Activated T-helper 2 cell treated with anti-CD3 and anti-CD28 coated beads, Interferon-gamma antibody, Interleukin-2, Interleukin-4, amounts not matched to agents 10 μg/mL and 5 μg/mL and 100 μg/mL, durations not matched to agents 14 hours and 24 hours and 36 hours (primary cell): ENCODE measurements around the gene OR1S2. TPM values are rescaled to one million over a fixed set of nuclear protein-coding genes. Genes with fewer than 3 reads are reported as not detected.

Experiments
- DNase-seq: peaks from one replicate; pipeline ENCODE4 v3.0.0; 2021; ENCODE audit warnings: low spot score
- H3K27ac Mint-ChIP-seq: one replicate; pipeline ENCODE4 v1.8.0; 2021; ENCODE audit warnings: mixed read lengths
- H3K27me3 Mint-ChIP-seq: one replicate; pipeline ENCODE4 v1.8.0; 2021; ENCODE audit warnings: low read depth, mixed read lengths
- H3K36me3 Mint-ChIP-seq: one replicate; pipeline ENCODE4 v1.8.0; 2021; ENCODE audit warnings: low read depth, mixed read lengths
- H3K4me1 Mint-ChIP-seq: one replicate; pipeline ENCODE4 v1.8.0; 2021; ENCODE audit warnings: low read depth, mixed read lengths
- H3K4me3 Mint-ChIP-seq: one replicate; pipeline ENCODE4 v1.8.0; 2021; ENCODE audit warnings: low read depth, mild to moderate bottlenecking, moderate library complexity, mixed read lengths
- H3K9me3 Mint-ChIP-seq: one replicate; pipeline ENCODE4 v1.8.0; 2021; ENCODE audit warnings: mixed read lengths
- intact Hi-C: fragments of 100-400 bp; cut with micrococcal nuclease; formaldehyde crosslinking; loops from one replicate; pipeline ENCODE4 v1.15.1; 2023
- total RNA-seq: library from RNA; stranded (reverse); gene quantifications from 2 replicates; pipeline ENCODE4 v1.2.3, GENCODE V29; 2022

Gene OR1S2
- total RNA-seq, 1 donor from 2014 or later: not detected

- no peaks in the 10 kb centered on the region for H3K4me1 Mint-ChIP-seq
- no peak for DNase-seq
- no peaks in the 10 kb centered on the region for H3K36me3 Mint-ChIP-seq
- intact Hi-C loops: no loop called here
- no peaks in the 10 kb centered on the region for H3K9me3 Mint-ChIP-seq
- no peaks in the 10 kb centered on the region for H3K27me3 Mint-ChIP-seq
- no peak overlapping the region for H3K27ac Mint-ChIP-seq
- no peak overlapping the region for H3K4me3 Mint-ChIP-seq
These were observed 26.4 kb downstream of the OR1S2 start for GRCh38 chr11:58177409-58178054.

- H3K4me3 Mint-ChIP-seq: no peak overlapping the region
- intact Hi-C loops: no loop called here
- no peak for DNase-seq
- H3K9me3 Mint-ChIP-seq: no peaks in the 10 kb centered on the region
- no peaks in the 10 kb centered on the region for H3K27me3 Mint-ChIP-seq
- H3K36me3 Mint-ChIP-seq: no peaks in the 10 kb centered on the region
- H3K4me1 Mint-ChIP-seq: no peaks in the 10 kb centered on the region
- H3K27ac Mint-ChIP-seq: no peak overlapping the region
These were observed 38.3 kb downstream of the OR1S2 start for GRCh38 chr11:58165504-58166106.

GRCh38 chr11:58164990-58165389 lies 39.0 kb downstream of the OR1S2 start:
- Mint-ChIP-seq H3K36me3 (no peaks in the 10 kb centered on the region), H3K9me3 (no peaks in the 10 kb centered on the region), H3K4me1 (no peaks in the 10 kb centered on the region), H3K4me3 (no peak overlapping the region), H3K27me3 (no peaks in the 10 kb centered on the region), H3K27ac (no peak overlapping the region)
- intact Hi-C loops: no loop called here
- DNase-seq: no peak

- H3K27ac Mint-ChIP-seq: no peak overlapping the region
- DNase-seq: no peak
- no peak overlapping the region for H3K4me3 Mint-ChIP-seq
- H3K4me1 Mint-ChIP-seq: no peaks in the 10 kb centered on the region
- no peaks in the 10 kb centered on the region for H3K9me3 Mint-ChIP-seq
- H3K27me3 Mint-ChIP-seq: no peaks in the 10 kb centered on the region
- intact Hi-C loops: no loop called here
- H3K36me3 Mint-ChIP-seq: no peaks in the 10 kb centered on the region
These were observed 39.6 kb downstream of the OR1S2 start for GRCh38 chr11:58164389-58164788.

Other genes with a start within 250 kb of the OR1S2 start
- not detected in 2 replicates for gene OR9Q1, start 180.3 kb downstream of the OR1S2 start, total RNA-seq
- gene OR6Q1, start 173.2 kb downstream of the OR1S2 start, total RNA-seq: not detected in 2 replicates
- gene OR9I1, start 78.6 kb downstream of the OR1S2 start, total RNA-seq: not detected in 2 replicates
- gene OR9Q2, start 15.1 kb downstream of the OR1S2 start, total RNA-seq: not detected in 2 replicates
- gene OR1S1, start 8.6 kb upstream of the OR1S2 start, total RNA-seq: not detected in 2 replicates
- not detected in 2 replicates for gene OR10Q1, start 24.8 kb upstream of the OR1S2 start, total RNA-seq
- not detected in 2 replicates for gene OR10W1, start 64.1 kb upstream of the OR1S2 start, total RNA-seq
- gene OR5B17, start 154.9 kb upstream of the OR1S2 start, total RNA-seq: not detected in 2 replicates
- gene OR5B3, start 202.7 kb upstream of the OR1S2 start, total RNA-seq: not detected in 2 replicates
- not detected in 2 replicates for gene OR5B2, start 224.0 kb upstream of the OR1S2 start, total RNA-seq
- not detected in 2 replicates for gene OR5B12, start 238.1 kb upstream of the OR1S2 start, total RNA-seq